Stomach (tissue), 9 donors: ENCODE results near the gene GTF3C4. TPM values are rescaled to one million over a fixed set of nuclear protein-coding genes. Genes with fewer than 3 reads are reported as not detected.
A peak's percentile ranks its signal among the peaks of the same experiment; 100 is the strongest.

ENCODE experiments used
- DNase-seq, 2 donors: peaks; one replicate each; pipeline versions ENCODE4 v3.0.0 to v3.0.0-alpha.2; 2013 to 2019
- H3K27ac ChIP-seq, 5 donors: fragments of 200-600 bp in 4 of 5; sonication (generic) in 4 of 5; one replicate each; pipeline ENCODE4 v1.5.1; 2013 to 2019; ENCODE audit warnings: mild to moderate bottlenecking in 1 of 5, moderate library complexity in 1 of 5
- H3K27me3 ChIP-seq, 3 donors: fragments of 200-600 bp; sonication (generic); one replicate each; pipeline ENCODE4 v1.5.1; 2017 to 2019; ENCODE audit warnings: mixed run types in 1 of 3
- H3K36me3 ChIP-seq, 4 donors: fragments of 200-600 bp; sonication (generic); 1 replicate in 3 of 4; 2 replicates in 1 of 4; pipeline ENCODE4 v1.5.1; 2016 to 2019
- H3K4me1 ChIP-seq, 4 donors: fragments of 200-600 bp; sonication (generic); one replicate each; pipeline ENCODE4 v1.5.1; 2016 to 2019
- H3K4me3 ChIP-seq, 4 donors: fragments of 200-600 bp; sonication (generic) in 3 of 4; one replicate each; pipeline ENCODE4 v1.5.1; 2016 to 2019; ENCODE audit warnings: mild to moderate bottlenecking in 1 of 4
- H3K9me3 ChIP-seq, 4 donors: fragments of 200-600 bp; sonication (generic); one replicate each; pipeline ENCODE4 v1.5.1; 2016 to 2019
- CTCF ChIP-seq, 7 experiments: fragments of 450-650 bp in 4 of 7; fragments of 200-600 bp in 3 of 7; sonication (generic) in 3 of 7; IDR thresholded peaks; one replicate each; pipeline ENCODE4 v1.5.1; 2016 to 2019; ENCODE audit warnings: antibody characterized with exemption in 7 of 7, control low read depth in 2 of 7, mild to moderate bottlenecking in 1 of 7
- EP300 ChIP-seq: sonication (generic); formaldehyde crosslinking; IDR thresholded peaks from one replicate; pipeline ENCODE4 v1.6.1; 2017; ENCODE audit warnings: antibody characterized with exemption
- POLR2A ChIP-seq, 4 donors: fragments of 450-650 bp; IDR thresholded peaks; one replicate each; pipeline ENCODE4 v1.6.1; 2016; ENCODE audit warnings: antibody characterized with exemption in 4 of 4, control low read depth in 2 of 4, mild to moderate bottlenecking in 1 of 4, moderate library complexity in 1 of 4
- POLR2AphosphoS5 ChIP-seq, 3 donors: sonication (generic); formaldehyde crosslinking; IDR thresholded peaks; one replicate each; pipeline ENCODE4 v1.6.1; 2016; ENCODE audit warnings: antibody characterized with exemption in 3 of 3
- WGBS, 5 donors: extraction: QIAGEN DNeasy Blood & Tissue Kit in 3 of 5; methylation state at CpG; one replicate each; pipeline versions ENCODE4 v1.1.5 to v1.1.7; 2013 to 2018; 5-methylcytosine and 5-hydroxymethylcytosine counted together
- intact Hi-C: fragments of 100-400 bp; cut with DNase I; formaldehyde crosslinking; loops from one replicate; pipeline ENCODE4 v1.15.1; 2023; ENCODE audit warnings: low total_unique reads
- polyA plus RNA-seq, 3 donors: library from polyadenylated mRNA; stranded (reverse); fragments of 200-250 nt; gene quantifications; one replicate each; pipeline ENCODE4 v1.2.3, GENCODE V29; 2013
- total RNA-seq, 5 donors: library from RNA; depleted of rRNA; stranded (reverse); fragments of >200 nt; gene quantifications; one replicate each; pipeline versions ENCODE4 v1.1.0 to v1.2.3, GENCODE V29; 2014 to 2016
- donor health status: healthy with polysubstance abuse.
- donor health status: Bipolar disorder and iron deficiency.
- donor health status: healthy.

The GTF3C4 gene
- total and polyA plus RNA-seq, 8 donors = 2.6 to 68.8 (median 11.4) TPM

GRCh38 chr9:132679946-132680625, 9.8 kb downstream of the GTF3C4 start:
- Histone ChIP-seq H3K4me1 (peaks cover 0 to 15% (median 0%) of the 10 kb centered on the region in 4 donors), H3K27me3 (no peaks in the 10 kb centered on the region), H3K36me3 (peaks cover 31 to 62% (median 54%) of the 10 kb centered on the region in 4 donors), H3K27ac (no peak overlapping the region), H3K4me3 (no peak overlapping the region), H3K9me3 (no peaks in the 10 kb centered on the region)
- intact Hi-C loops = no loop called here
- no peak for DNase-seq
- 59 to 76% (median 59%) methylated on average over 3 of the region's 3 CpGs for WGBS, 5 donors
- TF ChIP-seq EP300 = no peak
- no peak for TF ChIP-seq CTCF (IDR thresholded peaks at IDR 0.05)
- no peak for TF ChIP-seq POLR2A (IDR thresholded peaks at IDR 0.05)
- no peak for TF ChIP-seq POLR2AphosphoS5 (IDR thresholded peaks at IDR 0.05)

GRCh38 chr9:132681561-132681960, 11.3 kb downstream of the GTF3C4 start:
- no peak for DNase-seq
- peaks cover 31 to 77% (median 69%) of the 10 kb centered on the region in 4 donors for H3K36me3 ChIP-seq
- intact Hi-C loops = no loop called here

GRCh38 chr9:132683873-132684272, 13.6 kb downstream of the GTF3C4 start:
- H3K27me3 ChIP-seq = no peaks in the 10 kb centered on the region
- H3K27ac ChIP-seq = no peak overlapping the region
- 91 to 100% (median 96%) methylated on average over 1 of the region's 1 CpG for WGBS, 5 donors
- TF ChIP-seq EP300 = no peak
- no peak for TF ChIP-seq CTCF (IDR thresholded peaks at IDR 0.05)
- TF ChIP-seq POLR2AphosphoS5 (IDR thresholded peaks at IDR 0.05) = no peak
- TF ChIP-seq POLR2A (IDR thresholded peaks at IDR 0.05) = no peak
- DNase-seq = no peak
- peaks cover 29 to 88% (median 79%) of the 10 kb centered on the region in 4 donors for H3K36me3 ChIP-seq
- H3K4me3 ChIP-seq = no peak overlapping the region
- intact Hi-C loops = no loop called here
- H3K9me3 ChIP-seq = no peaks in the 10 kb centered on the region
- H3K4me1 ChIP-seq = peaks cover 0 to 3% (median 0%) of the 10 kb centered on the region in 4 donors

More at GRCh38 chr9:132681561-132681960, 11.3 kb downstream of the GTF3C4 start:
- H3K4me3 ChIP-seq = no peak overlapping the region
- TF ChIP-seq EP300 (no peak), POLR2A (IDR thresholded peaks at IDR 0.05) (no peak), POLR2AphosphoS5 (IDR thresholded peaks at IDR 0.05) (no peak), CTCF (IDR thresholded peaks at IDR 0.05) (no peak)
- 77 to 89% (median 78%) methylated on average over 5 of the region's 5 CpGs for WGBS, 5 donors
- H3K4me1 ChIP-seq = peaks cover 0 to 12% (median 0%) of the 10 kb centered on the region in 4 donors
- H3K27me3 ChIP-seq = no peaks in the 10 kb centered on the region
- no peaks in the 10 kb centered on the region for H3K9me3 ChIP-seq
- H3K27ac ChIP-seq = no peak overlapping the region

- intact Hi-C loops = no loop called here
- TF ChIP-seq EP300 (no peak), POLR2AphosphoS5 (IDR thresholded peaks at IDR 0.05) (no peak), POLR2A (IDR thresholded peaks at IDR 0.05) (no peak)
- H3K27ac ChIP-seq = no peak overlapping the region
- H3K4me3 ChIP-seq = no peak overlapping the region
- H3K36me3 ChIP-seq = peaks cover 25 to 64% (median 58%) of the 10 kb centered on the region in 4 donors
- no peaks in the 10 kb centered on the region for H3K4me1 ChIP-seq
- 71 to 100% (median 90%) methylated on average over 1 of the region's 1 CpG for WGBS, 5 donors
- no peaks in the 10 kb centered on the region for H3K27me3 ChIP-seq
- no peaks in the 10 kb centered on the region for H3K9me3 ChIP-seq
- peak in 1 of 2 donors; percentile 28 for DNase-seq
Observed at GRCh38 chr9:132690696-132691095, 20.4 kb downstream of the GTF3C4 start.

- Histone ChIP-seq H3K4me1 (peaks cover 0 to 2% (median 1%) of the 10 kb centered on the region in 4 donors), H3K27ac (no peak overlapping the region), H3K4me3 (no peak overlapping the region), H3K27me3 (no peaks in the 10 kb centered on the region), H3K9me3 (peaks cover 0 to 26% (median 14%) of the 10 kb centered on the region in 4 donors), H3K36me3 (peaks cover 14 to 29% (median 24%) of the 10 kb centered on the region in 4 donors)
- TF ChIP-seq EP300 = no peak
- TF ChIP-seq POLR2AphosphoS5 (IDR thresholded peaks at IDR 0.05) = no peak
- TF ChIP-seq CTCF (IDR thresholded peaks at IDR 0.05) = peak in 2 of 7 experiments; percentile 13 to 26
- no peak for TF ChIP-seq POLR2A (IDR thresholded peaks at IDR 0.05)
- peak in 1 of 2 donors; percentile 17 for DNase-seq
- intact Hi-C loops = no loop called here
- WGBS, 5 donors = 19 to 35% (median 23%) methylated on average over 2 of the region's 2 CpGs
Observed at GRCh38 chr9:132694144-132694543, 23.9 kb downstream of the GTF3C4 start.
